WERI-Rb-1 (cell line): ENCODE measurements around the gene OMP.

ENCODE experiments used
- DNase-seq: peaks from one replicate; pipeline ENCODE4 v3.0.0-alpha.2; 2020
- H3K27ac ChIP-seq: fragments of 250-450 bp; sonication (Bioruptor Pico); 2 replicates; pipeline ENCODE4 v1.5.1; 2020; ENCODE audit warnings: mild to moderate bottlenecking, moderate library complexity
- H3K27me3 ChIP-seq: fragments of 250-450 bp; sonication (Bioruptor Pico); 2 replicates; pipeline ENCODE4 v1.5.1; 2021; ENCODE audit warnings: mild to moderate bottlenecking, low read depth, moderate library complexity; ENCODE audit not compliant: insufficient read depth, severe bottlenecking
- H3K36me3 ChIP-seq: fragments of 250-450 bp; sonication (Bioruptor Pico); 2 replicates; pipeline ENCODE4 v1.5.1; 2020; ENCODE audit warnings: mild to moderate bottlenecking, moderate library complexity
- H3K4me3 ChIP-seq: 2 replicates; pipeline ENCODE4 v1.5.1; 2011; ENCODE audit warnings: low read depth, mild to moderate bottlenecking, control low read depth, low read length
- H3K9me3 ChIP-seq: fragments of 250-450 bp; sonication (Bioruptor Pico); 2 replicates; pipeline ENCODE4 v1.5.1; 2021; ENCODE audit warnings: mild to moderate bottlenecking, moderate library complexity; ENCODE audit not compliant: severe bottlenecking
- TF ChIP-seq, protein P1 (sequence below): IDR thresholded peaks from 2 replicates; pipeline ENCODE4 v1.5.1; 2011; ENCODE audit warnings: low read depth, mild to moderate bottlenecking, control low read depth, inconsistent platforms, low read length

Gene OMP

DNA sequence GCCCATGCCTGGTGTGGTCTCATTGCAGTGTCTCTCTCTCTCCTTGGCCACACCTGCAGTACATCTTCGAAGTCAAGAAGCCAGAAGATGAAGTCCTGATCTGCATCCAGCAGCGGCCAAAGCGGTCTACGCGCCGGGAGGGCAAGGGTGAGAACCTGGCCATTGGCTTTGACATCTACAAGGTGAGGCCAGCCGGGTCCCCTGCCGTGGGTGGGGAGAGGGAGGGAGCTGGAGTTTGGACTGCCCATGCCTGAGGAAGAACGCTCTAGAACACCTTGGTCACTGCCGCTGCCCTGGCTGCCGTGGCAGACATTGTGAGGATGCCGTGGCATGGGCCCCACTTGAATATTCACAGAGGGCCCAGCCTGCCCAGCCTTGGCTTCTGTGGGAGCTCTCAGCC is 16.3 kb downstream of the OMP start:
- TF ChIP-seq, protein P1, sequence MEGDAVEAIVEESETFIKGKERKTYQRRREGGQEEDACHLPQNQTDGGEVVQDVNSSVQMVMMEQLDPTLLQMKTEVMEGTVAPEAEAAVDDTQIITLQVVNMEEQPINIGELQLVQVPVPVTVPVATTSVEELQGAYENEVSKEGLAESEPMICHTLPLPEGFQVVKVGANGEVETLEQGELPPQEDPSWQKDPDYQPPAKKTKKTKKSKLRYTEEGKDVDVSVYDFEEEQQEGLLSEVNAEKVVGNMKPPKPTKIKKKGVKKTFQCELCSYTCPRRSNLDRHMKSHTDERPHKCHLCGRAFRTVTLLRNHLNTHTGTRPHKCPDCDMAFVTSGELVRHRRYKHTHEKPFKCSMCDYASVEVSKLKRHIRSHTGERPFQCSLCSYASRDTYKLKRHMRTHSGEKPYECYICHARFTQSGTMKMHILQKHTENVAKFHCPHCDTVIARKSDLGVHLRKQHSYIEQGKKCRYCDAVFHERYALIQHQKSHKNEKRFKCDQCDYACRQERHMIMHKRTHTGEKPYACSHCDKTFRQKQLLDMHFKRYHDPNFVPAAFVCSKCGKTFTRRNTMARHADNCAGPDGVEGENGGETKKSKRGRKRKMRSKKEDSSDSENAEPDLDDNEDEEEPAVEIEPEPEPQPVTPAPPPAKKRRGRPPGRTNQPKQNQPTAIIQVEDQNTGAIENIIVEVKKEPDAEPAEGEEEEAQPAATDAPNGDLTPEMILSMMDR = no peak
- Histone ChIP-seq H3K27me3 (no peaks in the 10 kb centered on the region), H3K4me3 (no peak overlapping the region), H3K36me3 (no peaks in the 10 kb centered on the region), H3K9me3 (no peaks in the 10 kb centered on the region), H3K27ac (no peak overlapping the region)
- DNase-seq = no peak

DNA sequence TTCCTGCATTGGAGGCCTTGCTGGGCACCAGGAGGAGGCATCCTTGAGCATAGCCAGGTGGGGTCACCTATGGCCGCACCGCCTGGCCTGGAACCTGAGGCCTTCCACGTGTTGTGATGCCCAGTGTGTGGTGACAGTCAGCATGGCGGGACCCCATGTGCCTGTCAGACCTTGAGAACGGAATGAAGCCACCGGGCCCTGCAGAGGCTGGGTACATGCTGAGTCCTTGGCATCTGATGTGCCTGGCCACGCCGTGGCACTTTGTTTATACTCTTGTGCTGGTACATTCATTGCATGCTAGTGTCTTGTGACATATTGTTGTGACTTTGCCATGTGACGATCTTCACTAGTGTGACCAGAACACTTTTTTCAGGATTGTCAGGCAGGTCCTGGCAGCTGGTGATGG is 16.9 kb downstream of the OMP start:
- H3K27ac ChIP-seq = no peak overlapping the region
- DNase-seq = no peak
- TF ChIP-seq, protein P1 = no peak
- no peak overlapping the region for H3K4me3 ChIP-seq
- no peaks in the 10 kb centered on the region for H3K27me3 ChIP-seq
- H3K36me3 ChIP-seq = no peaks in the 10 kb centered on the region
- H3K9me3 ChIP-seq = no peaks in the 10 kb centered on the region

DNA sequence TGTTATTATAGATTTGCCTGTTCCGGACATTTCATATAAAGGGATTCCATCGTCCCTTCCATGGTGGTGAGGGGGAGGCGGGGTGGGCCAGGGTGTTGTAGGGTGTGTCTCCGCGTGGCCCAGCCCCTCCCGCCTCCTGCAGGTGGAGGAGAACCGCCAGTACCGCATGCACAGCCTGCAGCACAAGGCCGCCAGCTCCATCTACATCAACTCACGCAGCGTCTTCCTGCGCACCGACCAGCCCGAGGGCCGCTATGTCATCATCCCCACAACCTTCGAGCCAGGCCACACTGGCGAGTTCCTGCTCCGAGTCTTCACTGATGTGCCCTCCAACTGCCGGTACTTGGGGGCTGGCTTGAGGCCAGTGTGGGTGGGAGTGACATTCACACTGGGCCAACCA is 17.9 kb downstream of the OMP start:
- TF ChIP-seq, protein P1 = no peak
- no peak overlapping the region for H3K27ac ChIP-seq
- no peaks in the 10 kb centered on the region for H3K27me3 ChIP-seq
- H3K36me3 ChIP-seq = no peaks in the 10 kb centered on the region
- no peaks in the 10 kb centered on the region for H3K9me3 ChIP-seq
- DNase-seq = no peak
- H3K4me3 ChIP-seq = no peak overlapping the region

DNA sequence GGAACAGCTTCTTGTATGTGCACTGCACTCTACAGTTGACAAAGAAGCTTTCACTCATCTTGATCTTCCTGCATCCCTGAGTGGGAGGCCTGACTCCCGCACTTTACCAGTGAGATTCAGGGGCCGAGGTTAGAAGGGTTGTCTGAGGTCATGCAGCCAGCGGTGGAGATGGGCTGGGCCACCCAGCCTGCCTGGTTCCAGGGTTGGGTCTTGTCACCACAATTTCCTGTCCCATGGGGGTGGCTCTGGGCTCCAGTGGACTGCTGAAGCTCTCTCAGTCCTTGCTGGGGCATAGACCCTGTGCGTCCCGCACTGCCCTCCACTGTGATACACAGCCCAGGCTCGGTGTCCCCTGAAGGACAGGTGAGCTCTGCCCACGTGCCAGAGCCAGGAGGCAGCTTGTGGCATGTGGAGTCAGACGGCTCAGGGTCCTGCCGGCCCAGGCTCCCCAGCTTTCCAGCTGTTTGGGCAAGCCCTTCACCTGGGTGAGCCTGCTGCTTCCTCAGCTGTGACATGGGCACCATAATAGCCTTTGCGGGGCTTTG is 18.5 kb downstream of the OMP start:
- H3K36me3 ChIP-seq = no peaks in the 10 kb centered on the region
- no peaks in the 10 kb centered on the region for H3K27me3 ChIP-seq
- DNase-seq = no peak
- no peaks in the 10 kb centered on the region for H3K9me3 ChIP-seq
- no peak overlapping the region for H3K4me3 ChIP-seq
- TF ChIP-seq, protein P1 = no peak
- H3K27ac ChIP-seq = no peak overlapping the region

DNA sequence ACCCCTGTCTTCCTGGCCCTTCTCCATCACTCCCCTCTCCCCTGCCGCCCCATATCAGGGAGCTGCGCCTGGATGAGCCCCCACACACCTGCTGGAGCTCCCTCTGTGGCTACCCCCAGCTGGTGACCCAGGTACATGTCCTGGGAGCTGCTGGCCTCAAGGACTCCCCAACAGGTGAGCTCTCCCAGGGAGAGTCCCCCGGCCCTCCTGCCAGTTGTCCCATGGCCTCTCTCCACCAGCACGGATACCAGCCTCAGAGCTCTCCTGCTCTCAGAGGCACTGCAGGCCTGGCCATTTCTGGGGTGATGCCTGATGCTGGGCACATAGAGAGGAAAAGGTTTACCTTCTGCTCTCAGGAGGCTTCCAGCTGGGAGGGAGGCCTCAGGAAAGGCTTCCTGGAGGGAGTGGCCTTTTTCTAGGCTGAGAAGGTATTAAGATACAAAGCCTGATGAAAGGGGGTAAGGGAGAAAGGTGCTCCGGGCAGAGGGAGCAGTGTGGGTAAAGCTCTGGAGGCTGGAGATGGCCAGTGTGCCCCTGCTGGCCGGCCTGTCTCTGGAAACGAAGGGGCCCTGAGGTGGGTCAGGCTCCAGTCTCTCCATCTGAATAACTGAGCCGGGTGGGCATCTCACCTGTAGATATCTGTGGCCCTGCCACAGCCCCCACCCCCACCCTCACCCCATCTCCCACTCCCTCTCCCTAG is 19.4 kb downstream of the OMP start:
- TF ChIP-seq, protein P1 = no peak
- Histone ChIP-seq H3K9me3 (no peaks in the 10 kb centered on the region), H3K27ac (no peak overlapping the region), H3K36me3 (no peaks in the 10 kb centered on the region), H3K4me3 (no peak overlapping the region), H3K27me3 (no peaks in the 10 kb centered on the region)
- DNase-seq = no peak
